ENCODE measurements around the gene HM13.
"Not testable (repeated sequence)": the region's sequence is repeated elsewhere in the genome, so short reads cannot be mapped to it uniquely, and the experiment has no call there.

HM13 gene

GRCh38 chr20:31543966-31544598, 29.8 kb downstream of the HM13 start:
- DNase-seq: no peak

- DNase-seq: no peak
Measured at GRCh38 chr20:31544600-31544999, 30.4 kb downstream of the HM13 start.

GRCh38 chr20:31545621-31546040, 31.4 kb downstream of the HM13 start:
- not testable (repeated sequence) for DNase-seq

GRCh38 chr20:31547017-31547675, 32.9 kb downstream of the HM13 start:
- peak; percentile 86 for DNase-seq

GRCh38 chr20:31547720-31548298, 33.6 kb downstream of the HM13 start:
- DNase-seq: no peak

- no peak for DNase-seq
Measured at GRCh38 chr20:31548820-31549512, 34.7 kb downstream of the HM13 start.

- no peak for DNase-seq
Measured at GRCh38 chr20:31549513-31549880, 35.3 kb downstream of the HM13 start.

GRCh38 chr20:31550099-31550498, 35.9 kb downstream of the HM13 start:
- DNase-seq: no peak

GRCh38 chr20:31551163-31552081, 37.2 kb downstream of the HM13 start:
- DNase-seq: no peak

GRCh38 chr20:31555203-31555775, 41.0 kb downstream of the HM13 start:
- no peak for DNase-seq

- DNase-seq: no peak
Measured at GRCh38 chr20:31559704-31560093, 45.5 kb downstream of the HM13 start.

GRCh38 chr20:31560094-31560745, 46.0 kb downstream of the HM13 start:
- peak; percentile 83 for DNase-seq

GRCh38 chr20:31560746-31561598, 46.7 kb downstream of the HM13 start:
- peak; percentile 88 for DNase-seq

- no peak for DNase-seq
Measured at GRCh38 chr20:31562241-31562640, 48.0 kb downstream of the HM13 start.

- no peak for DNase-seq
Measured at GRCh38 chr20:31564284-31564683, 50.0 kb downstream of the HM13 start.

- no peak for DNase-seq
Measured at GRCh38 chr20:31565699-31566318, 51.6 kb downstream of the HM13 start.

- no peak for DNase-seq
Measured at GRCh38 chr20:31566319-31566657, 52.0 kb downstream of the HM13 start.

GRCh38 chr20:31566658-31567379, 52.6 kb downstream of the HM13 start:
- no peak for DNase-seq

GRCh38 chr20:31567380-31567720, 53.1 kb downstream of the HM13 start:
- DNase-seq: no peak

All from suppressor macrophage treated with lipopolysaccharide for 4 hours (primary cell).